SK-N-MC (cell line): Measurements from ENCODE around the gene PLIN5.

Experiments used
- EZH2 ChIP-seq: fragments of 200-600 bp; sonication (generic); IDR thresholded peaks from one replicate; pipeline ENCODE4 v1.6.1; 2017; ENCODE audit warnings: antibody characterized with exemption
- POLR2AphosphoS5 ChIP-seq: IDR thresholded peaks from 2 replicates; pipeline ENCODE4 v1.6.1; 2012; ENCODE audit warnings: mild to moderate bottlenecking, low read depth, low read length, borderline replicate concordance

DNA sequence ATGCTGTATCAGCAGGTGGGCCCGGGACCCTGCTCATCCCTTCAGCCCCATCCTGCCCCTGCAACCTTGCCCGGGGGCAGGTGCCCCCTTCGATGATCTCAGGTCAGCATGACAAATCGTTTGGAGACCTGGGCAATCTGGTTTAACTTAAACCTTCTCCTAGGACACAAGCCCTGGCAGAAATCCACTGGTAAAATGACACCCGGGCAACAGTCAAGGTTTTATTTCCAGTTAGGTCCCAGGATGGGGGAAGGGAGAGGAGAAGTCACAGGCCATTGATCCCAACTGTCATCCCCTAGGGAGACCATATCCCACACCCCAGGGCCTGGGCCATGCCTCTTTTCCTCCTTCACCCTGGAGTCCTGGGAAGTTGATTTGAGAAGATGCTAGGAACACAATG, 1.8 kb upstream of the PLIN5 start:
- TF ChIP-seq POLR2AphosphoS5 (no peak), EZH2 (no peak)
